GM19099 (cell line): ENCODE data around the gene PDGFC.

Experiments used
- POLR2A ChIP-seq: IDR thresholded peaks from 3 replicates; pipeline ENCODE4 v1.6.1; 2011; ENCODE audit warnings: low read depth; ENCODE audit not compliant: insufficient read length; ENCODE audit errors: extremely low read depth

The PDGFC gene

DNA sequence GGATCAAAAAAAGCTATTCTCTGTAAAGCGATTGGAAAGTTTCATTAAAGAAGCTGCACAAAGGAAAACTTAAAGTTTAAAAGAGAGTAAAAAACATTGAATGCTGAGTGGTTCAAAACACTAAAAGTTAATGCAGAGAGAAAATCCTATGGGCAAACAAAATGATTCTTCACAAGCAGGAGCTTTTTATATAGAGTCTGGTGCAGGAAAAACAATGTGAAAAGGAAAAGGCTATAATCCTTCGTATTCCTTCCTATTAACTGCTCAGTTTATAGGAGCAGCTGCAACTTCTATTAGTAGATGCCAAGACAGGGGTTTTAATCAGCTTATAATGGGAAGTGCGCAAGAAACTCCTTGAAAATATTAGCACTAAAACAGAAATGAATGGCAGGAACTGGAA, 100.7 kb downstream of the PDGFC start:
- no peak for TF ChIP-seq POLR2A

DNA sequence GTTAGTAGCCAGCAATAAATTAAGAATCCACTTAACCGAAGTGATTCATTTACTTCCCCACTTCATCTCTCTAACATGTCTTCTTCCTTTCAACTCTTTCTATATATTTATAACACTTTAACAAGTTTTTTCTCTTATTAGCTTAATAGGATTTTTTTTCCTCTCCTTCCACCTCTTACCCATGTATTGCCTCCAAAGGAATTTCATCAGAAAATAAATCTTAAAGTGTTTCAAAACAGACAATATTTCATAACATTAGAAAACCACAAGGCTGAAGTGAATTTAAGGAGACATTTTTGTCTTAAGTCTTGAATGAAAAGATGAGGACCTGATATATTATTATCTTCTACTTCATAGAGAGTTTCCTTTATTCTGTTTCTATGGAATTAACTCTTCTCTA, 101.5 kb downstream of the PDGFC start:
- no peak for TF ChIP-seq POLR2A

DNA sequence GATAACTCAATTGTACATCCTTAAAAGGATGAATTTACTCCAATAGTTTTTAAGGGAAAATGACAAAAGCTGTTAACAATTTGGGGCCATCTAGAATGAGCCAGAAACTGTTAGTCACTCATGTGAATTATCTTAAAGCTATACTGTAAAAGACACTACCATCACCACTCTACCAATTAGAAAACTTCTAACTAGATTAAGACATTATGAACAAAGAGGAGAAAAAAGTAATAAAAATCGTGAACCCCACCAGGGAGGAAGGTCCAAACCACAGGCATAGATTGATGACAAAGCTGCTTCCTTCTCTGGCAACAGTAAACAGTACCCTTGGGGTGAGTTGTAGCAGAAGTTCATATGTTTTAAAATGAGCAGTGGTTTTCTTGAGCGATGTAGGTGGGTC, 106.1 kb downstream of the PDGFC start:
- no peak for TF ChIP-seq POLR2A

DNA sequence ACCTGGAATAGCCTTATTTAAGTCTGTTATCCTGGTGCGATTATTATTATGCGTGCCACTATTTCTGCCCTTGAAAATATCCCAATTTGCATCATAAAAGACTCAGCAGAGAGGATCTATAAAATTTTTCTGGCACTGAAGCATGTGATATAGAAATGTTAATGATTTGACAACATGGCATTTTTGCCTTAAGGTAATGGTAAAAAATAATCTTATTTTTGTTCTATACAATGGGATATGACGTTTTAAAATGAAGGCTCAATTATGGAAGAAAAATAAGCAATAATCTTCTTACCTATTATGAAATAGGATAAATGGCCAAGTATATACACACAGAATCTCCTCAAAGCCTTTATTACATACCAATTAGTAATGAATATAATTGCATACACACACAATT, 113.5 kb downstream of the PDGFC start:
- no peak for TF ChIP-seq POLR2A

DNA sequence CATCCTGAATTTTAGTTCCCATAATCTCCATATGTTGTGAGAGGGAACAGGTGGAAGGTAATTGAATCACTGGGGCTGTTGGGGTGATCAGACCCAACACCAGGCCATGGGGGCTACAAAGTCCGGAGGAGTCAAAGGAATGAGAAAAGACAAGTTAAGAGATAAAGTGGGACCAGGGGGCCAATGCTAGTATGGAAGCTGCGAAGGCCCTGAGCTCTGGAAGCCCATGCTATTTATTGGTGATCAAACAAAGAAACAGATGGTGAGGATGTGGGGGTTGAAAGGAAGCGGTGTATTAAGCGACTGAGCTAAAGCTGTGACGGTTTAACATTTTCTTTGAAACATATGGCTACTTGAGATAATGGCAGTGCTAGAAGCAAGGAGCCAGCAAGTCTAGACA, 132.8 kb downstream of the PDGFC start:
- TF ChIP-seq POLR2A, result no peak

DNA sequence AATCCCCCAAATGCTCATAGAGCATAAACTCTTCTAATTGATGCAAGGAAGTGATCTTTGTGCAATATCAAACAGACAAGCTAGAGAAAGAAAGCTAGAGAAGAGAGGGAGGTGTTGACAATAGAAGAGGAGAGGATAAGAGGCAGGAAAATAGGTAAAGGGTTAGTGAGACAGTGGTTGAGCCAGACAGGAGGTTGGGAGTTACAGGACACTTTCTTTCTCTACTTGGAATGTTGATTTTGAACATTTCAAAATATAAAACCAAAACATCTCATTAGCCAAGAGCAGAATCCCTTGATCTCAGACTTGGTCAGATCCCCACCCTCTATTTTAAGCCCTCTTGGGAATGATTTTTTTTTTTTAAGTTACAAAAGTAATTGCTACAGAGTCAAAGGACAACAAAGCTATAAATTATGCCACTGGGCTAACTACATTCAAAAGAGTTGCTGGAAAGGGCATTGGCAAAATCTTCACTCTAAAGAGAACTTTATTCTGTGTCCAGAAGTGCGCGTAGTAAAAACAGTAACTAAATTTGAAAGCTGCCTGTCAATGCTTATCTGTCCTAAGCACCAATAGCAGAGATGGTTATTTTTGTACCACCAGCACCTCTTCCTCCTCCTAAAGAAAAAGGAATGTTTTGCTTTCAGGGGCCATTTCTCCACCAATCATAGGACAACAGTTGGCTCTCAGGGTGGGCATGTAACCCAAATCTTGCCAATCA, 133.8 kb downstream of the PDGFC start:
- no peak for TF ChIP-seq POLR2A

DNA sequence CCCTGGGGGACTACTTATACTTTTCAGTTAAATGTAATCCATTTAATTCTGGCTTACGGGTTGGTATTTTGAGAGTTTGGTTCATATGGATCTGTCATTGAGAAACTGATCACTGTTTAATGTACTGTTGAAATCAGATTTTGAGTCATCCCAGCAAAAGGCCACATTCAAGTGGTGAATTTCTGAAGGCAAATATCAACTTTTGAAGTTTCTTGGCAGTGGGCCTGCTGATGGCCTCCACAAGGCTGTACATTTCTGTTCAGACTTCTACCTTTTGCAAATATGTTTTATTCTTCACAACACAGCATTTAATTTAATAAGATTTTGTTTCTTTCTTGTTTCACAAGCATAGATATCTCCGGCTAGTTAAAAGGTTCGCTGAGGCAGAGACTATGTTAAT, 138.7 kb downstream of the PDGFC start:
- no peak for TF ChIP-seq POLR2A

DNA sequence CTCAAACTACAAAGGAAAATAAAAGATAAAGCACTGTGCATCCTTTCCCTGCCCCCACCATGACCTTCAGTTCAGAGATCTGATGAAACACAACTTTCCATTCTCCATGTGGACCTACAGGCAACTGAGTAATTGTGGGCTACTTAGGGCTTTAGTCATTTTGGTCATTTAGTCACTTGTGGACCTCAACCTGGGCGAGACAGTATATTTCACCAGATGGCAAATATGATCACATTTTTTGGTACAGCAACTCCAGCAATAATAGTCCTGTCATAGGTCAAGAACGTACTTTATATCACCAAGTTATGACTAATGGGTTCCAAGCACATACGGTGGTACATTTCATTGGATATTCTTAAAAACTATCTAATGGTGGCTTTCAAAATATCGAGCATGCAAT, 141.2 kb downstream of the PDGFC start:
- no peak for TF ChIP-seq POLR2A

DNA sequence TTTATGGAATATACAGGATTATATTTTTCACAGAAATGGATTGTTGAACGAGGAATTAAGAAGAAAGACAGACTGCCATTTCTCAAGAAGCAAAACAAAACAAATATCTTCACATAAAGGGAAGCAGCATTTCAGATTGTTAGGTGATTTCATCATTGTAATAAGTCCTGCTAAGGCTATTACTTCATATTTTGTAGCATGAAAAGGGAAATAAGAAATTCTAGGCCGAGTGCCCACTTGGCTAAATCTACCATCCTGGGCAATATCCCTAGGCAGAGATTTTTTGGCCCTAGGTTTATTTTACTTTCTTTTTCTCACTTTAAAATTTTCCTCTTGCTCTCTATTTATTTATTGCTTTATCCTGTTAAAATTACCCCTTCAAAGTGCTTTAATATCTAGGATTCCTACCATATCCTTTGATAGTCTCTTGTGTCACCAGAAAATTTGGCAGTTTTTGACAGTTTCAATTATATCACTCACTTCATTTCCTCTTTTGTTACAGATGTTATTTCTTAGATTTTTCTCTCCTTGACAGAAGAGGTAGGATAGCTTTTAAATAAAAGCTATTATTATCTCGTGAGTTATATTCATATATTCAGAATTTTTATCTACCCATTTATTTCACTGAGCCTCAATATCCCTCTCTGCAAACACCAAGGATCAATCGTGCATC, 142.3 kb downstream of the PDGFC start:
- no peak for TF ChIP-seq POLR2A

DNA sequence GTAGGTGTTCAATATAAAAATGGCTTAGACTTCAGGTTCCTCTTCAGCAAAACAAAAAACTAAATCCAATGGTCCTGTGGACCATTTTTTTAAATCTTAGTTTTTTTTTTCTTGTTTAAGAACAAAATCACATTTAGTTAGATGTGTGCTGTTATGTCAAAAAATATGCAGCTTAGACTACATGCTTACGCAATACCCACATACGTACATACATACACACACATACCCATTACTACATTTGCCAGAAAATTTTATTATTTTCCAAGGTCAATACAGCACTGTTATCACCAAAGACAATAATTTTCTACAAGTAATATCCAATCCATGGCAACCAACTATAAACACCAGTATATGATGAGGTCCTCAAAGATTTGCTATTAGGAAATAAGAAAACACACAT, 144.1 kb downstream of the PDGFC start:
- no peak for TF ChIP-seq POLR2A

DNA sequence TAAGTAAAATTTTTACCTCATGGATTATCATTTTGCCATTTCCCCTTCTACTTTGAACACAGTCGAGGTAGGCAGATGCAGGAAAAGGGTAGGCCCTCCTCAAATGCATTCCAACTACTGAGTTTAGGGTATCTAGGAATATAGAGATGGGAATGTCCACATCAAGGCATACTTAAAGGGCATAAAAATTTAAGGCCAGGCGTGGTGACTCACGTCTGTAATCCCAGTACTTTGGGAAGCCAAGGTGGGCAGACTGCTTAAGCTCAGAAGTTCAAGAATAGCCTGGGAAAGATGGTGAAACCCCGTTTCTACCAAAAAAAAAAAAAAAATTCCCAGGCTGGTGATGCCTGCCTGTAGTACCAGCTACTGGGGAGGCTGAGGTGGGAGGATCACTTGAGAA, 146.5 kb downstream of the PDGFC start:
- TF ChIP-seq POLR2A, result no peak

DNA sequence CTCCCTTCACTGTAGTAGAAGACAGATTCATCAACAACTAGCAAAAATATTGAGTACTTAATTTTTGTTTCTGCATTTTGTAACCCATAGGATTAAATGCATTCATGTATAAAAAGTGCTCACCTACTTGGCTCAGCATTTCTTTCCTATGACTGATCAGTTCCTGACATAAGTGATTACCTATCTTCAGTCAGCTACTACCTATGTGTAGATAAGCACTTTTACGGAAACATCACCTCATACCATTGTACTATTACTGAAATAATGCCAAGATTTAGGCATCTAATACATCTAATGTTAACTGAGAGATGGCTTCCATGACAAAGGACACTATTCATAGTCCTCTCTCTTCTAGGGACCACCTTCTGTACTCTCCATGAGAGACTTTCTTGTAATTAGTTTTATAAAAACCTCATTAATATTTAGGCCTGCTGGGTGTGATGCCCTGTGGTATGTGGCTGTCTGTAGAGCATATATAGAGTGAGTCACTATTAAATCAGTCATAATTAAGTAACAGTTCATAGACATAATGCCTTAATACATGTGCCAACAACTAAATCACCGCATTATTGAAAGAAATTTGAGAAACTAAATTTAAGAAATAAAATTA, 147.0 kb downstream of the PDGFC start:
- no peak for TF ChIP-seq POLR2A

DNA sequence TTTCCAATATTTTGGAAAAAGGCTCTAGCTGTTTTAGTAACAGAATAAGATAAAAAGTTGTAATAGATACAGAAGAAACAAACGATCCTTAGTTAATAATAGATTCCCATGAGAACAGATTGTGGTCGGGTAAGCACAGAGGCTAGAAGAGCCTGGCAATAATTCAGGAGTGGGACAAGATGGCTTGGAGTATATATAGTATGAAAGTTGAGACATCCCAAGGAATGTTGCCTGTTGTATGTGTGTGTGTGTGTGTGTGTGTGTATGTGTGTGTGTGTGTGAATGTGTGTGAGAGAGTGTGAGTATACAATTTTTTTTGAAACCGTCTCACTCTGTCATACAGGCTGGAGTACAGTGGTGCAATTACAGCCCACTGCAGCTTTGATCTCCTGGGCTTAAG, 150.7 kb downstream of the PDGFC start:
- TF ChIP-seq POLR2A, result no peak

DNA sequence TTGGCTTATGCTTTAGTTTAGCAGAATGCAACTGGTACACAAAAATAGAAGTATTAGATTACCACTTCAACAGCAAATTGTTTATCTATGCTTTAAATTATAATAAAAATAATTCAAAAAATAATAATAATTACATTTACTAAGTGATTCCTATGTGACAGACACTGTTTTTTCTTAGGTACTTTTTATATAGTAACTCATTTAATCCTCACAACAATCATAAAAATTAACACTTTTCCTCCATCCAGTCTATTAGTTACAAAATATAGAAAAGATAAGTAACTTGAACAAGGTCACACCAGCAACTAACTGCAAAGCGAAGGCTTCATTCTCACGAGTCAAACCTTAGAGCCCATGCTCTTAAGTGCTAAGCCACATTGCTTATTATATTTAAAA, 155.2 kb downstream of the PDGFC start:
- TF ChIP-seq POLR2A, result no peak

DNA sequence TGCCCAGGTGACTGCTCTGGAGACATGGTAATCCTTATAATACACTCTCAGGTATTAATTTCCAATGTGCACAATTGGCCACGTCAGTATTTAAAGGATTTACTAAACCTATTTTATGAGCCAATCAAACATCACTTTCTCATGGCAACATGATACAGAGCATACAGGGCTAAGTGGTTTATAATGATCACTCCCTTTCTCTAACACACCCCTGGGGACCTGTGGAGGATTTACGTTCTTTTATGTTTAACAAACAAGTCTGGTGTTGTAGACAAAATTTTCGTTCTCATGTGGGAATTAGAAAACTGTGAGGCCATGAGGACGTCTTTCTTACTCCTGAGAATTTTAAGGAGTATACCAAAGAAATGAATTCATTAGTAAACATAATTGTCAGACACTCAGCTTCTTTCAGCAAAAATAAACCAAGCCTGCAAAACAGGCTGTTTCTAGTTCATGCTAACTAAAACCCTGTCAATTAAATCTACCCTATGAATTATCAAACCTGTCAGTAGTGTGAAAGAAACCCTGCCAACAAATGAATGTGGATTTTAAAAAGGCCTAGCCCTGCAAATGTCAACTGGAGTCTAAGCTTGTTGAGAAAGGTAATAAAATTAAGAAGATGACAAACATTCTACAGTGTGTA, 155.8 kb downstream of the PDGFC start:
- no peak for TF ChIP-seq POLR2A

DNA sequence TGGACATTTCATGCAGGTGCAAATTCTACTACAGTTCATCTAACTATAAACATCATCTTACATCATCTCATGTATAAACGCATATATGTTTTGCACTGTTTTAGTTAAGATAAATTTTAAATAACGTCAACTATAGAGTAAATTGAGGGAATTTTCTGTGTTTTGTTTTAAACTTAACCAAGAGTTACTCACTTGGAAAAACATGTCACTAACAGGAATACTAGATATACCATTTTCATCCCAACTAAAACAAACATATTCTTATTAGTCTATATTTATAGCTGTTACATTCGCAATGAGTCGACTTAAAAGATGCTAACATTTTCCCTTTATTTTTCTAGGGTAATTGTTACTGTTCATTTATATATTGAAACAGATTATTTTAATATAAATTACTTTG, 159.6 kb downstream of the PDGFC start:
- TF ChIP-seq POLR2A, result no peak
